Body of pancreas (tissue), 4 donors: ENCODE data around the gene SLC6A13.

ENCODE experiments used
- CTCF ChIP-seq, 7 experiments: fragments of 450-650 bp in 4 of 7; fragments of 200-600 bp in 3 of 7; sonication (generic) in 3 of 7; IDR thresholded peaks; one replicate each; pipeline ENCODE4 v1.5.1; 2016 to 2019; ENCODE audit warnings: antibody characterized with exemption in 7 of 7
- POLR2A ChIP-seq, 3 donors: fragments of 450-650 bp; IDR thresholded peaks; one replicate each; pipeline ENCODE4 v1.6.1; 2016; ENCODE audit warnings: antibody characterized with exemption in 3 of 3, mild to moderate bottlenecking in 2 of 3

GRCh38 chr12:177336-177979, 85.2 kb downstream of the SLC6A13 start:
- no peak for TF ChIP-seq CTCF (IDR thresholded peaks at IDR 0.05)
- TF ChIP-seq POLR2A (IDR thresholded peaks at IDR 0.05) = no peak
